ENCODE measurements around the gene ECM2.

The ECM2 gene

DNA sequence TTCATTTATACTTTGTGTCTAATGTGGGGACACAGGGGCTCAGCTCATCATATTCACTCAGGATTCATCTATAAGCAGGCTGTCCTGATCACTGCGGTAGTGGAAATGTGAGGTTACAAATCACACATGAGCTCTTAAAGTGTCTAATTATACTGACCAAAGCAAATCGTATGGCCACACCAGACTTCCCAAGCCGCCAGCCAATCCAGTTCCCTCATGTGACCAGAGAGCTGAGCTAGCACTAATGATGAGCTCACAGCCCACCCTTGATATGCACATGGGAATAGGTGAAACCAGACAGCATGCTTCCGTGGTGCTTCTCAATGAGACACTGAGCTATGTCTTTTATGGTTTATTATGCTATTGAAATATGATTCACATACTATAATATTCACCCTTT is 17.6 kb downstream of the ECM2 start:
- TF ChIP-seq, protein P1, sequence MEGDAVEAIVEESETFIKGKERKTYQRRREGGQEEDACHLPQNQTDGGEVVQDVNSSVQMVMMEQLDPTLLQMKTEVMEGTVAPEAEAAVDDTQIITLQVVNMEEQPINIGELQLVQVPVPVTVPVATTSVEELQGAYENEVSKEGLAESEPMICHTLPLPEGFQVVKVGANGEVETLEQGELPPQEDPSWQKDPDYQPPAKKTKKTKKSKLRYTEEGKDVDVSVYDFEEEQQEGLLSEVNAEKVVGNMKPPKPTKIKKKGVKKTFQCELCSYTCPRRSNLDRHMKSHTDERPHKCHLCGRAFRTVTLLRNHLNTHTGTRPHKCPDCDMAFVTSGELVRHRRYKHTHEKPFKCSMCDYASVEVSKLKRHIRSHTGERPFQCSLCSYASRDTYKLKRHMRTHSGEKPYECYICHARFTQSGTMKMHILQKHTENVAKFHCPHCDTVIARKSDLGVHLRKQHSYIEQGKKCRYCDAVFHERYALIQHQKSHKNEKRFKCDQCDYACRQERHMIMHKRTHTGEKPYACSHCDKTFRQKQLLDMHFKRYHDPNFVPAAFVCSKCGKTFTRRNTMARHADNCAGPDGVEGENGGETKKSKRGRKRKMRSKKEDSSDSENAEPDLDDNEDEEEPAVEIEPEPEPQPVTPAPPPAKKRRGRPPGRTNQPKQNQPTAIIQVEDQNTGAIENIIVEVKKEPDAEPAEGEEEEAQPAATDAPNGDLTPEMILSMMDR (IDR thresholded peaks at IDR 0.05; ENCODE audit: borderline replicate concordance, insufficient read depth, low read depth, low read length): no peak
- no peak overlapping the region for H3K4me3 ChIP-seq (ENCODE audit: low read depth, low read length)

DNA sequence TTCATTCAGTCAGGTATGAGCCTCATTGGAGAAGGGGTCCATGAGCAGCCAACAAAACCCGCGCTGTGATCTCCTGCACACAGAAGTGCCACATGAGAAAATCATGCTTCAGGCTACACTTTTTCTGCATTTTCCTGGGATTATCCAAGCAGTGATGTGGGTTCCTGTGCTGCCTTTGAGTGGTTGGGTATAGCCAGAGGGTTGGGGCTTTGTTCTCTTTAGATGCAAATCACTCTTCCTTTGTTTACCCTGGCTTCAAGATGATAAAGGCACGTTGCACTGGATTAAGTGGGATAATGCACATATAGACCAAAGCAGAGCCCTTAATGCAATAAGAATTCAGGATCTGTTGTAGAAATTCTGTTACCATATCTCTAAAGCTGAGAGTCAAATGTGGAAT is 18.7 kb downstream of the ECM2 start:
- no peak overlapping the region for H3K4me3 ChIP-seq (ENCODE audit: low read depth, low read length)
- TF ChIP-seq, protein P1 (IDR thresholded peaks at IDR 0.05; ENCODE audit: borderline replicate concordance, insufficient read depth, low read depth, low read length): no peak

DNA sequence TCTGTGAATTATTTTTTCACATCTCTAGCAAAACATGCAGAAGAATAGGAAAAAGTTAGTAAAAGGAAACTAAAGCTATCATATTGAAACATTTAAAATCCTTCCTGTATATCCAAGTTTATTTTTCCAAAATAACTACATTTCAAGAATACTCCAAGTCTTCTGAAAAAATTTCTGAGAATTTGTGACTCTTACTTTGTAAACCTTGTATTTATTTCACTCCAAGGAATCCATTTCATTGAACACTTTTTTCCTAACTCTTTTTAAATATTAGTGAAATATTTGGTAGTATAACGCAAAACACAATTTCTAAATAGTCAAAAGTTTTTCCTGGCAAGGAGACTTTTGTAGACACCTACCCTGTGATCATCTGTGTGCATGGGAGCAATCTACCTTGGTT is 19.3 kb downstream of the ECM2 start:
- no peak overlapping the region for H3K4me3 ChIP-seq (ENCODE audit: low read depth, low read length)
- TF ChIP-seq, protein P1 (IDR thresholded peaks at IDR 0.05; ENCODE audit: borderline replicate concordance, insufficient read depth, low read depth, low read length): no peak

- H3K4me3 ChIP-seq (ENCODE audit: low read depth, low read length): no peak overlapping the region
- TF ChIP-seq, protein P1 (IDR thresholded peaks at IDR 0.05; ENCODE audit: borderline replicate concordance, insufficient read depth, low read depth, low read length): no peak
Observed at GRCh38 chr9:92514635-92515034, 21.2 kb downstream of the ECM2 start.

- H3K4me3 ChIP-seq (ENCODE audit: low read depth, low read length): no peak overlapping the region
- TF ChIP-seq, protein P1 (IDR thresholded peaks at IDR 0.05; ENCODE audit: borderline replicate concordance, insufficient read depth, low read depth, low read length): no peak
Observed at GRCh38 chr9:92513349-92513748, 22.4 kb downstream of the ECM2 start.

- TF ChIP-seq, protein P1 (IDR thresholded peaks at IDR 0.05; ENCODE audit: borderline replicate concordance, insufficient read depth, low read depth, low read length): no peak
- H3K4me3 ChIP-seq (ENCODE audit: low read depth, low read length): no peak overlapping the region
Observed at GRCh38 chr9:92512622-92513021, 23.2 kb downstream of the ECM2 start.

GRCh38 chr9:92510747-92511146 is 25.0 kb downstream of the ECM2 start:
- no peak overlapping the region for H3K4me3 ChIP-seq (ENCODE audit: low read depth, low read length)
- TF ChIP-seq, protein P1 (IDR thresholded peaks at IDR 0.05; ENCODE audit: borderline replicate concordance, insufficient read depth, low read depth, low read length): no peak
